Cardiac fibroblast (primary cell): ENCODE results near the gene RNF39.

Experiments
- DNase-seq, 2 donors: peaks; one replicate each; pipeline versions ENCODE4 v3.0.0 to v3.0.0-alpha.2; 2010; ENCODE audit warnings: low read depth in 2 of 2
- H3K4me3 ChIP-seq, 2 donors: replicated peaks in 1 of 2; 1 replicate in 1 of 2; 2 replicates in 1 of 2; pipeline ENCODE4 v1.5.1; 2011; ENCODE audit warnings: low read depth in 2 of 2, low read length in 2 of 2, mild to moderate bottlenecking in 2 of 2, moderate library complexity in 1 of 2
- CTCF ChIP-seq: IDR thresholded peaks from one replicate; pipeline ENCODE4 v1.5.1; 2011; ENCODE audit warnings: low read depth, mild to moderate bottlenecking, low read length, inconsistent platforms

Gene RNF39

GRCh38 chr6:30101444-30102413, 26.2 kb upstream of the RNF39 start:
- peak overlapping the region; percentile 33 to 46 for H3K4me3 ChIP-seq
- peak; percentile 8 for TF ChIP-seq CTCF
- DNase-seq: peak; percentile 82 to 86

GRCh38 chr6:30100585-30101443, 25.2 kb upstream of the RNF39 start:
- no peak for DNase-seq
- TF ChIP-seq CTCF: no peak
- peak overlapping the region; percentile 3 to 21 for H3K4me3 ChIP-seq

- no peak for TF ChIP-seq CTCF
- no peak overlapping the region for H3K4me3 ChIP-seq
- DNase-seq: no peak
Measured at GRCh38 chr6:30100154-30100553, 24.6 kb upstream of the RNF39 start.

- TF ChIP-seq CTCF: no peak
- no peak overlapping the region for H3K4me3 ChIP-seq
- DNase-seq: no peak
Measured at GRCh38 chr6:30097902-30098768, 22.6 kb upstream of the RNF39 start.

GRCh38 chr6:30096829-30097228, 21.3 kb upstream of the RNF39 start:
- TF ChIP-seq CTCF: no peak
- no peak for DNase-seq
- no peak overlapping the region for H3K4me3 ChIP-seq
